Measurements from ENCODE around the gene PSAPL1. TPM values are rescaled to one million over a fixed set of nuclear protein-coding genes. Genes with fewer than 3 reads are reported as not detected.

PSAPL1 gene
- total and polyA plus RNA-seq, 9 of the 15 experiments (the other 6 are each of a cell fraction or from before 2014, with no cell fraction given), result not detected

- DNase-seq (ENCODE audit: extremely low read depth in 1 of 4, low spot score in 3 of 4) (no peak), FAIRE-seq (no peak), ATAC-seq (no peak)
- no peaks in the 10 kb centered on the region for H3K79me2 ChIP-seq (ENCODE audit: control insufficient read depth, insufficient read depth, low read length)
- intact Hi-C loops (cut with micrococcal nuclease) (no loop called here), in situ Hi-C loops (cut with MboI) (no loop called here)
- no peaks in the 10 kb centered on the region for H3K4me1 ChIP-seq (replicated peaks in 1 of 2; ENCODE audit: control insufficient read depth in 2 of 2, insufficient read depth in 2 of 2, low read length in 2 of 2)
- H3K27ac ChIP-seq (ENCODE audit: extremely low read depth, low read depth, low read length), result no peak overlapping the region
- H3K4me3 ChIP-seq, result no peak overlapping the region
- H3K36me3 ChIP-seq (ENCODE audit: control insufficient read depth, insufficient read depth, low read length), result no peaks in the 10 kb centered on the region
- no peak overlapping the region for H2AFZ ChIP-seq (ENCODE audit: low read depth, low read length)
- no TSS peak for BruUV-seq (replicated peaks)
- H4K20me1 ChIP-seq (replicated peaks; ENCODE audit: control insufficient read depth, insufficient read depth, low read length), result no peaks in the 10 kb centered on the region
- no peaks in the 10 kb centered on the region for H3K9me1 ChIP-seq (ENCODE audit: control insufficient read depth, insufficient read depth, low read length)
- H3K9ac ChIP-seq (ENCODE audit: insufficient read depth in 1 of 2, low read depth in 2 of 2, low read length in 2 of 2), result no peak overlapping the region
- WGBS (ENCODE audit: insufficient coverage, low coverage, missing lambda C conversion rate), result 1% methylated on average over 9 of the region's 12 CpGs
- POLR2A ChIA-PET, result interaction anchor here (0.7 to 1.1 kb wide), 3 partner anchors 9 to 258 kb away, joined by 3 to 4 read pairs (median 3); no protein-coding TSS in a partner anchor
- H3K27me3 ChIP-seq (ENCODE audit: control insufficient read depth in 2 of 2, insufficient read depth in 2 of 2, low read length in 2 of 2), result peaks cover 0 to 17% of the 10 kb centered on the region in 2 experiments; a peak in 2 of 5 replicates
- no peaks in the 10 kb centered on the region for H3K9me3 ChIP-seq (replicated peaks; ENCODE audit: control insufficient read depth, insufficient read depth, low read depth, low read length)
- CTCF ChIA-PET (ENCODE audit: low intra/inter-chr PET ratio), result no interaction called here
- no peak overlapping the region for H3K4me2 ChIP-seq (ENCODE audit: insufficient read depth, low read length)
- TF ChIP-seq, protein P1, sequence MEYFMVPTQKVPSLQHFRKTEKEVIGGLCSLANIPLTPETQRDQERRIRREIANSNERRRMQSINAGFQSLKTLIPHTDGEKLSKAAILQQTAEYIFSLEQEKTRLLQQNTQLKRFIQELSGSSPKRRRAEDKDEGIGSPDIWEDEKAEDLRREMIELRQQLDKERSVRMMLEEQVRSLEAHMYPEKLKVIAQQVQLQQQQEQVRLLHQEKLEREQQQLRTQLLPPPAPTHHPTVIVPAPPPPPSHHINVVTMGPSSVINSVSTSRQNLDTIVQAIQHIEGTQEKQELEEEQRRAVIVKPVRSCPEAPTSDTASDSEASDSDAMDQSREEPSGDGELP (CRISPR knock-in tag; IDR thresholded peaks at IDR 0.05; ENCODE audit: borderline replicate concordance), result no peak
- TF ChIP-seq NCOA4 (IDR thresholded peaks at IDR 0.05; ENCODE audit: partially characterized antibody), result no peak
- no peak for TF ChIP-seq FOXK1 (CRISPR knock-in tag; IDR thresholded peaks at IDR 0.05; ENCODE audit: borderline replicate concordance)
- TF ChIP-seq PRMT5 (CRISPR knock-in tag; IDR thresholded peaks at IDR 0.05), result no peak
- TF ChIP-seq SPI1 (IDR thresholded peaks at IDR 0.05; ENCODE audit: borderline replicate concordance, low read depth, low read length), result no peak
- no peak for TF ChIP-seq MBD1 (CRISPR knock-in tag; IDR thresholded peaks at IDR 0.05)
- TF ChIP-seq HNRNPK (IDR thresholded peaks at IDR 0.05; ENCODE audit: low read depth, low read length, poor library complexity, severe bottlenecking), result no peak
- TF ChIP-seq, protein P2, sequence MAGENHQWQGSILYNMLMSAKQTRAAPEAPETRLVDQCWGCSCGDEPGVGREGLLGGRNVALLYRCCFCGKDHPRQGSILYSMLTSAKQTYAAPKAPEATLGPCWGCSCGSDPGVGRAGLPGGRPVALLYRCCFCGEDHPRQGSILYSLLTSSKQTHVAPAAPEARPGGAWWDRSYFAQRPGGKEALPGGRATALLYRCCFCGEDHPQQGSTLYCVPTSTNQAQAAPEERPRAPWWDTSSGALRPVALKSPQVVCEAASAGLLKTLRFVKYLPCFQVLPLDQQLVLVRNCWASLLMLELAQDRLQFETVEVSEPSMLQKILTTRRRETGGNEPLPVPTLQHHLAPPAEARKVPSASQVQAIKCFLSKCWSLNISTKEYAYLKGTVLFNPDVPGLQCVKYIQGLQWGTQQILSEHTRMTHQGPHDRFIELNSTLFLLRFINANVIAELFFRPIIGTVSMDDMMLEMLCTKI (IDR thresholded peaks at IDR 0.05; ENCODE audit: partially characterized antibody), result no peak
- TF ChIP-seq, protein P3, sequence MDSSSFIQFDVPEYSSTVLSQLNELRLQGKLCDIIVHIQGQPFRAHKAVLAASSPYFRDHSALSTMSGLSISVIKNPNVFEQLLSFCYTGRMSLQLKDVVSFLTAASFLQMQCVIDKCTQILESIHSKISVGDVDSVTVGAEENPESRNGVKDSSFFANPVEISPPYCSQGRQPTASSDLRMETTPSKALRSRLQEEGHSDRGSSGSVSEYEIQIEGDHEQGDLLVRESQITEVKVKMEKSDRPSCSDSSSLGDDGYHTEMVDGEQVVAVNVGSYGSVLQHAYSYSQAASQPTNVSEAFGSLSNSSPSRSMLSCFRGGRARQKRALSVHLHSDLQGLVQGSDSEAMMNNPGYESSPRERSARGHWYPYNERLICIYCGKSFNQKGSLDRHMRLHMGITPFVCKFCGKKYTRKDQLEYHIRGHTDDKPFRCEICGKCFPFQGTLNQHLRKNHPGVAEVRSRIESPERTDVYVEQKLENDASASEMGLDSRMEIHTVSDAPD (CRISPR knock-in tag; IDR thresholded peaks at IDR 0.05), result no peak
- TF ChIP-seq HOXB6 (CRISPR knock-in tag; IDR thresholded peaks at IDR 0.05; ENCODE audit: borderline replicate concordance), result no peak
- TF ChIP-seq, protein P4, sequence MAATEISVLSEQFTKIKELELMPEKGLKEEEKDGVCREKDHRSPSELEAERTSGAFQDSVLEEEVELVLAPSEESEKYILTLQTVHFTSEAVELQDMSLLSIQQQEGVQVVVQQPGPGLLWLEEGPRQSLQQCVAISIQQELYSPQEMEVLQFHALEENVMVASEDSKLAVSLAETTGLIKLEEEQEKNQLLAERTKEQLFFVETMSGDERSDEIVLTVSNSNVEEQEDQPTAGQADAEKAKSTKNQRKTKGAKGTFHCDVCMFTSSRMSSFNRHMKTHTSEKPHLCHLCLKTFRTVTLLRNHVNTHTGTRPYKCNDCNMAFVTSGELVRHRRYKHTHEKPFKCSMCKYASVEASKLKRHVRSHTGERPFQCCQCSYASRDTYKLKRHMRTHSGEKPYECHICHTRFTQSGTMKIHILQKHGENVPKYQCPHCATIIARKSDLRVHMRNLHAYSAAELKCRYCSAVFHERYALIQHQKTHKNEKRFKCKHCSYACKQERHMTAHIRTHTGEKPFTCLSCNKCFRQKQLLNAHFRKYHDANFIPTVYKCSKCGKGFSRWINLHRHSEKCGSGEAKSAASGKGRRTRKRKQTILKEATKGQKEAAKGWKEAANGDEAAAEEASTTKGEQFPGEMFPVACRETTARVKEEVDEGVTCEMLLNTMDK (IDR thresholded peaks at IDR 0.05; ENCODE audit: borderline replicate concordance, insufficient read depth, low read depth, low read length, poor library complexity, severe bottlenecking), result no peak
- TF ChIP-seq HMGN3 (IDR thresholded peaks at IDR 0.05; ENCODE audit: borderline replicate concordance, extremely low read depth, insufficient read length, low read depth, low read length), result no peak
- TF ChIP-seq, protein P5, sequence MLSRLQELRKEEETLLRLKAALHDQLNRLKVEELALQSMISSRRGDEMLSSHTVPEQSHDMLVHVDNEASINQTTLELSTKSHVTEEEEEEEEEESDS (CRISPR knock-in tag; IDR thresholded peaks at IDR 0.05), result no peak
These were observed 22.7 kb downstream of the PSAPL1 start for GRCh38 chr4:7411896-7412553.
